Measurements from ENCODE around the gene PKN3.

DNA sequence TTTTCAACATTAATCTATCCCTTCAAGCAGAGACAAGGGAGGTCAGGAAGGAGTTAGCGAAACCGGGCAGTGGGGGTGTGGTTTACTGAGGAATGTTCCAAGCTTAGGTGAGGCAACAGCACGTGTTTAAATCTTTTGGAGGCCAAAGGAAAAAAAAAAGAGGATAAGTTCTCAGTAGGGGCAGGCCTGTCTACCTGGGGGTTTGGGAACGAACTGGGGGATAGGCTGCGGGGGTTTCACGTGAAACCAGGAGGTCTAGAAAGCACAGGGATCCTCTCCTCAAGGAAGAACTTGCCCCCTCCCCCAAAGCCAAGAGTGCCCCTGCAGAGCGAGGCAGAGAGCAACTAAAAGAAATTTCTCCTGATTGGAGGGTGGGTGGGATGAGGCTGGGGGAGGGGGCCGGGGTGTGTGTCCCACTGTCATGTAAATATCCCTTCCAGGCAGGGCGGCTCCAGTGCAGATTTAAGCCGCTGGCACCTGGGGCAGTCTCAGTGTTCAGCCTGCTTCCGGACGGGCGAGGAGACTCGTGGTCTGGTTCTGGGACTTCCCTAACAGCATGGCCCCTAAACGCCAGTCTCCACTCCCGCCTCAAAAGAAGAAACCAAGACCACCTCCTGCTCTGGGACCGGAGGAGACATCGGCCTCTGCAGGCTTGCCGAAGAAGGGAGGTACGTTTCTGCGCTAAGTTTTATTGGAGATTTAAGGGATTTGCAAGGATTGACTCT, 18.8 kb upstream of the PKN3 start:
- peak; percentile 31 for TF ChIP-seq MAX (IDR thresholded peaks at IDR 0.05)
- TF ChIP-seq CTCF (IDR thresholded peaks at IDR 0.05; ENCODE audit: low read depth, low read length, missing input control), result no peak
- TF ChIP-seq, protein P1, sequence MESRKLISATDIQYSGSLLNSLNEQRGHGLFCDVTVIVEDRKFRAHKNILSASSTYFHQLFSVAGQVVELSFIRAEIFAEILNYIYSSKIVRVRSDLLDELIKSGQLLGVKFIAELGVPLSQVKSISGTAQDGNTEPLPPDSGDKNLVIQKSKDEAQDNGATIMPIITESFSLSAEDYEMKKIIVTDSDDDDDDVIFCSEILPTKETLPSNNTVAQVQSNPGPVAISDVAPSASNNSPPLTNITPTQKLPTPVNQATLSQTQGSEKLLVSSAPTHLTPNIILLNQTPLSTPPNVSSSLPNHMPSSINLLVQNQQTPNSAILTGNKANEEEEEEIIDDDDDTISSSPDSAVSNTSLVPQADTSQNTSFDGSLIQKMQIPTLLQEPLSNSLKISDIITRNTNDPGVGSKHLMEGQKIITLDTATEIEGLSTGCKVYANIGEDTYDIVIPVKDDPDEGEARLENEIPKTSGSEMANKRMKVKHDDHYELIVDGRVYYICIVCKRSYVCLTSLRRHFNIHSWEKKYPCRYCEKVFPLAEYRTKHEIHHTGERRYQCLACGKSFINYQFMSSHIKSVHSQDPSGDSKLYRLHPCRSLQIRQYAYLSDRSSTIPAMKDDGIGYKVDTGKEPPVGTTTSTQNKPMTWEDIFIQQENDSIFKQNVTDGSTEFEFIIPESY (IDR thresholded peaks at IDR 0.05), result no peak

Measured in liver (tissue), 2 donors.